Neural progenitor cell (in vitro differentiated cells): ENCODE results near the gene BSDC1. TPM values are rescaled to one million over a fixed set of nuclear protein-coding genes. Genes with fewer than 3 reads are reported as not detected.

Source experiments
- DNase-seq: peaks from one replicate; pipeline ENCODE4 v3.0.0-alpha.2; 2016; ENCODE audit warnings: low spot score
- H2AFZ ChIP-seq: fragments of 200-600 bp; sonication (generic); replicated peaks from 2 replicates; pipeline ENCODE4 v1.6.1; 2016; ENCODE audit warnings: antibody characterized with exemption
- H3F3A ChIP-seq: fragments of 200-600 bp; sonication (generic); 2 replicates; pipeline ENCODE4 v1.6.1; 2016; ENCODE audit warnings: antibody characterized with exemption, low read depth
- H3K27ac ChIP-seq: fragments of 200-600 bp; sonication (generic); 2 replicates; pipeline ENCODE4 v1.5.1; 2016; ENCODE audit warnings: mild to moderate bottlenecking
- H3K27me3 ChIP-seq: fragments of 200-600 bp; sonication (generic); 2 replicates; pipeline ENCODE4 v1.6.1; 2016; ENCODE audit warnings: mild to moderate bottlenecking, moderate library complexity
- H3K36me3 ChIP-seq: fragments of 200-600 bp; sonication (generic); 2 replicates; pipeline ENCODE4 v1.5.1; 2016
- H3K4me1 ChIP-seq: fragments of 200-600 bp; sonication (generic); 2 replicates; pipeline ENCODE4 v1.6.1; 2016; ENCODE audit warnings: mixed run types
- H3K4me2 ChIP-seq: fragments of 200-600 bp; sonication (generic); 2 replicates; pipeline ENCODE4 v1.6.1; 2016
- H3K4me3 ChIP-seq: fragments of 200-600 bp; sonication (generic); 2 replicates; pipeline ENCODE4 v1.5.1; 2016
- H3K79me2 ChIP-seq: fragments of 200-600 bp; sonication (generic); 2 replicates; pipeline ENCODE4 v1.6.1; 2016; ENCODE audit warnings: low read depth
- H3K9ac ChIP-seq: fragments of 200-600 bp; sonication (generic); 2 replicates; pipeline ENCODE4 v1.6.1; 2016
- H3K9me3 ChIP-seq: fragments of 200-600 bp; sonication (generic); 2 replicates; pipeline ENCODE4 v1.5.1; 2016; ENCODE audit warnings: low read depth
- H4K20me1 ChIP-seq: fragments of 200-600 bp; sonication (generic); 2 replicates; pipeline ENCODE4 v1.6.1; 2016; ENCODE audit warnings: low read depth
- H3K27ac Mint-ChIP-seq: 3 replicates; pipeline ENCODE4 v1.8.0; 2021; ENCODE audit warnings: mixed read lengths
- H3K27me3 Mint-ChIP-seq: 2 replicates; pipeline ENCODE4 v1.8.0; 2022; ENCODE audit warnings: low read depth, mild to moderate bottlenecking, inconsistent platforms, moderate library complexity, mixed read lengths; ENCODE audit not compliant: insufficient read depth
- H3K36me3 Mint-ChIP-seq: 3 replicates; pipeline ENCODE4 v1.8.0; 2021; ENCODE audit warnings: mixed read lengths
- H3K4me1 Mint-ChIP-seq: 3 replicates; pipeline ENCODE4 v1.8.0; 2021; ENCODE audit warnings: mixed read lengths
- H3K4me3 Mint-ChIP-seq: 3 replicates; pipeline ENCODE4 v1.8.0; 2021; ENCODE audit warnings: mild to moderate bottlenecking, moderate library complexity, mixed read lengths
- H3K9me3 Mint-ChIP-seq: 3 replicates; pipeline ENCODE4 v1.8.0; 2020; ENCODE audit warnings: mixed read lengths
- EZH2 ChIP-seq: fragments of 200-600 bp; sonication (generic); IDR thresholded peaks from 2 replicates; pipeline ENCODE4 v1.6.1; 2017; ENCODE audit warnings: antibody characterized with exemption, mild to moderate bottlenecking, moderate library complexity
- EZH2phosphoT487 ChIP-seq: fragments of 200-600 bp; sonication (generic); IDR thresholded peaks from 2 replicates; pipeline ENCODE4 v1.6.1; 2017; ENCODE audit warnings: antibody characterized with exemption
- total RNA-seq: library from RNA; depleted of rRNA; stranded (reverse); fragments of >200 nt; gene quantifications from 2 replicates; pipeline ENCODE4 v1.2.3, GENCODE V29; 2015; ENCODE audit warnings: low replicate concordance
- TF ChIP-seq, protein P1 (sequence below): fragments of 200-600 bp; sonication (generic); IDR thresholded peaks from 2 replicates; pipeline ENCODE4 v1.5.1; 2017; ENCODE audit warnings: antibody characterized with exemption, mild to moderate bottlenecking

BSDC1 gene
- total RNA-seq, 1 donor from 2014 or later, result 47.5 TPM

DNA sequence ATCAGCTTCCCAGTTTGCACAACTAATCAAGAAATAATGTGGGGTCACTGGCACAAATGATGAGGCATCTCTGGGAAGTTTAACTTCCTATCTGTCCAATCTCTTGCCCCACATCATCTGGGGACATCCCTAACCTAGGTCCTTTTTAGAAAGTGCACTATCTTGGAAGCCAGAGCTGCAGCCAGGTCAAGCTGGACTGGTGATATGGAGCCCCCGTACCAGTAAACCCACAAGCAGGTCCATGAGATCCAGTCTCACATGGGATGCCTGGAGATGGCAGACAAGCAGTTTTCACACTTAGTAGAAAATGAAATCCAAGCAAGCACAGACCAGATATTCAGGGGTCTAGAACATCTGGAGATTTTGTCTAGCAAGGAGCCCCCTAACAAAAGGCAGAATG is 27.5 kb upstream of the BSDC1 start:
- no peak overlapping the region for H2AFZ ChIP-seq
- Mint-ChIP-seq H3K27ac (no peak overlapping the region), H3K9me3 (peaks cover 3% of the 10 kb centered on the region), H3K4me3 (no peak overlapping the region), H3K36me3 (no peaks in the 10 kb centered on the region), H3K4me1 (peaks cover 7% of the 10 kb centered on the region), H3K27me3 (no peaks in the 10 kb centered on the region)
- peaks cover 4% of the 10 kb centered on the region for H3K9me3 ChIP-seq
- no peaks in the 10 kb centered on the region for H4K20me1 ChIP-seq
- no peak for DNase-seq
- TF ChIP-seq, protein P1, sequence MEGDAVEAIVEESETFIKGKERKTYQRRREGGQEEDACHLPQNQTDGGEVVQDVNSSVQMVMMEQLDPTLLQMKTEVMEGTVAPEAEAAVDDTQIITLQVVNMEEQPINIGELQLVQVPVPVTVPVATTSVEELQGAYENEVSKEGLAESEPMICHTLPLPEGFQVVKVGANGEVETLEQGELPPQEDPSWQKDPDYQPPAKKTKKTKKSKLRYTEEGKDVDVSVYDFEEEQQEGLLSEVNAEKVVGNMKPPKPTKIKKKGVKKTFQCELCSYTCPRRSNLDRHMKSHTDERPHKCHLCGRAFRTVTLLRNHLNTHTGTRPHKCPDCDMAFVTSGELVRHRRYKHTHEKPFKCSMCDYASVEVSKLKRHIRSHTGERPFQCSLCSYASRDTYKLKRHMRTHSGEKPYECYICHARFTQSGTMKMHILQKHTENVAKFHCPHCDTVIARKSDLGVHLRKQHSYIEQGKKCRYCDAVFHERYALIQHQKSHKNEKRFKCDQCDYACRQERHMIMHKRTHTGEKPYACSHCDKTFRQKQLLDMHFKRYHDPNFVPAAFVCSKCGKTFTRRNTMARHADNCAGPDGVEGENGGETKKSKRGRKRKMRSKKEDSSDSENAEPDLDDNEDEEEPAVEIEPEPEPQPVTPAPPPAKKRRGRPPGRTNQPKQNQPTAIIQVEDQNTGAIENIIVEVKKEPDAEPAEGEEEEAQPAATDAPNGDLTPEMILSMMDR, result no peak
- TF ChIP-seq EZH2phosphoT487 (no peak), EZH2 (no peak)
- no peaks in the 10 kb centered on the region for H3F3A ChIP-seq
- H3K4me2 ChIP-seq, result no peak overlapping the region
- no peaks in the 10 kb centered on the region for H3K4me1 ChIP-seq
- H3K9ac ChIP-seq, result no peak overlapping the region
- H3K27ac ChIP-seq, result no peak overlapping the region
- peaks cover 5% of the 10 kb centered on the region for H3K36me3 ChIP-seq
- no peak overlapping the region for H3K4me3 ChIP-seq
- H3K79me2 ChIP-seq, result no peaks in the 10 kb centered on the region
- H3K27me3 ChIP-seq, result no peaks in the 10 kb centered on the region

GRCh38 chr1:32414186-32414886 is 20.1 kb upstream of the BSDC1 start:
- H2AFZ ChIP-seq, result no peak overlapping the region
- no peak overlapping the region for H3K9ac ChIP-seq
- no peaks in the 10 kb centered on the region for H4K20me1 ChIP-seq
- H3K4me1 ChIP-seq, result no peaks in the 10 kb centered on the region
- H3K79me2 ChIP-seq, result no peaks in the 10 kb centered on the region
- peaks cover 10% of the 10 kb centered on the region for H3K9me3 ChIP-seq
- Mint-ChIP-seq H3K4me3 (no peak overlapping the region), H3K27ac (no peak overlapping the region), H3K36me3 (peaks cover 3% of the 10 kb centered on the region), H3K9me3 (peaks cover 15% of the 10 kb centered on the region), H3K27me3 (peaks cover 3% of the 10 kb centered on the region), H3K4me1 (no peaks in the 10 kb centered on the region)
- TF ChIP-seq EZH2phosphoT487 (no peak), EZH2 (no peak)
- TF ChIP-seq, protein P1, result no peak
- no peak overlapping the region for H3K27ac ChIP-seq
- no peak overlapping the region for H3K4me2 ChIP-seq
- H3F3A ChIP-seq, result no peaks in the 10 kb centered on the region
- H3K36me3 ChIP-seq, result peaks cover 5% of the 10 kb centered on the region
- H3K27me3 ChIP-seq, result no peaks in the 10 kb centered on the region
- DNase-seq, result no peak
- no peak overlapping the region for H3K4me3 ChIP-seq

- Mint-ChIP-seq H3K4me3 (no peak overlapping the region), H3K36me3 (peaks cover 3% of the 10 kb centered on the region)
- peaks cover 9% of the 10 kb centered on the region for H3K9me3 ChIP-seq
Measured at GRCh38 chr1:32413507-32414185, 19.4 kb upstream of the BSDC1 start.

More at GRCh38 chr1:32413507-32414185, 19.4 kb upstream of the BSDC1 start:
- no peak overlapping the region for H3K4me2 ChIP-seq
- H2AFZ ChIP-seq, result no peak overlapping the region
- no peaks in the 10 kb centered on the region for H3K4me1 ChIP-seq
- no peak overlapping the region for H3K27ac ChIP-seq
- Mint-ChIP-seq H3K27me3 (peaks cover 3% of the 10 kb centered on the region), H3K4me1 (no peaks in the 10 kb centered on the region), H3K9me3 (peaks cover 15% of the 10 kb centered on the region), H3K27ac (no peak overlapping the region)
- H3K79me2 ChIP-seq, result no peaks in the 10 kb centered on the region
- H3F3A ChIP-seq, result no peaks in the 10 kb centered on the region
- TF ChIP-seq EZH2, result no peak
- TF ChIP-seq, protein P1, result peak; percentile 70
- no peak overlapping the region for H3K4me3 ChIP-seq
- H4K20me1 ChIP-seq, result no peaks in the 10 kb centered on the region
- H3K27me3 ChIP-seq, result no peaks in the 10 kb centered on the region
- H3K36me3 ChIP-seq, result peaks cover 5% of the 10 kb centered on the region
- no peak overlapping the region for H3K9ac ChIP-seq
- peak; percentile 79 for DNase-seq
